ENCODE data around the gene MGP.

The MGP gene

GRCh38 chr12:14868916-14869506 is 16.6 kb downstream of the MGP start:
- DNase-seq (ENCODE audit: low read depth in 2 of 2), result no peak

GRCh38 chr12:14860490-14860889 is 25.2 kb downstream of the MGP start:
- DNase-seq (ENCODE audit: low read depth in 2 of 2), result no peak

- DNase-seq (ENCODE audit: low read depth in 2 of 2), result no peak
Observed at GRCh38 chr12:14858513-14858912, 27.1 kb downstream of the MGP start.

GRCh38 chr12:14854586-14855183 is 31.0 kb downstream of the MGP start:
- no peak for DNase-seq (ENCODE audit: low read depth in 2 of 2)

GRCh38 chr12:14853961-14854360 is 31.7 kb downstream of the MGP start:
- DNase-seq (ENCODE audit: low read depth in 2 of 2), result no peak

GRCh38 chr12:14852880-14853279 is 32.8 kb downstream of the MGP start:
- no peak for DNase-seq (ENCODE audit: low read depth in 2 of 2)

- DNase-seq (ENCODE audit: low read depth in 2 of 2), result no peak
Observed at GRCh38 chr12:14850929-14851663, 34.6 kb downstream of the MGP start.

- no peak for DNase-seq (ENCODE audit: low read depth in 2 of 2)
Observed at GRCh38 chr12:14849661-14850060, 36.0 kb downstream of the MGP start.

GRCh38 chr12:14846876-14847580 is 38.6 kb downstream of the MGP start:
- no peak for DNase-seq (ENCODE audit: low read depth in 2 of 2)

GRCh38 chr12:14846042-14846587 is 39.5 kb downstream of the MGP start:
- no peak for DNase-seq (ENCODE audit: low read depth in 2 of 2)

GRCh38 chr12:14845350-14845750 is 40.3 kb downstream of the MGP start:
- peak; percentile 8 to 9 for DNase-seq (ENCODE audit: low read depth in 2 of 2)

GRCh38 chr12:14844401-14844800 is 41.3 kb downstream of the MGP start:
- DNase-seq (ENCODE audit: low read depth in 2 of 2), result no peak

GRCh38 chr12:14843425-14843887 is 42.2 kb downstream of the MGP start, which contains the start of gene ART4:
TSS of gene ART4 (minus strand) at chr12:14843526. CDS start at chr12:14843113, 413 bp downstream.
- DNase-seq (ENCODE audit: low read depth in 2 of 2), result no peak

GRCh38 chr12:14842315-14842714 is 43.3 kb downstream of the MGP start:
- no peak for DNase-seq (ENCODE audit: low read depth in 2 of 2)

GRCh38 chr12:14841761-14842160 is 43.9 kb downstream of the MGP start:
- DNase-seq (ENCODE audit: low read depth in 2 of 2), result no peak

GRCh38 chr12:14840616-14841015 is 45.0 kb downstream of the MGP start:
- no peak for DNase-seq (ENCODE audit: low read depth in 2 of 2)

GRCh38 chr12:14839262-14839661 is 46.4 kb downstream of the MGP start:
- DNase-seq (ENCODE audit: low read depth in 2 of 2), result no peak

GRCh38 chr12:14836336-14837210 is 49.1 kb downstream of the MGP start:
- DNase-seq (ENCODE audit: low read depth in 2 of 2), result no peak

GRCh38 chr12:14834509-14834908 is 51.1 kb downstream of the MGP start:
- DNase-seq (ENCODE audit: low read depth in 2 of 2), result no peak

GRCh38 chr12:14833952-14834351 is 51.7 kb downstream of the MGP start:
- DNase-seq (ENCODE audit: low read depth in 2 of 2), result no peak

- no peak for DNase-seq (ENCODE audit: low read depth in 2 of 2)
Observed at GRCh38 chr12:14833336-14833735, 52.3 kb downstream of the MGP start.
